GM15510 (cell line): ENCODE data around the gene DTNBP1.

Source experiments
- POLR2A ChIP-seq: IDR thresholded peaks from 3 replicates; pipeline ENCODE4 v1.6.1; 2011; ENCODE audit warnings: borderline replicate concordance; ENCODE audit not compliant: insufficient read length; ENCODE audit errors: extremely low read depth

DTNBP1 gene

DNA sequence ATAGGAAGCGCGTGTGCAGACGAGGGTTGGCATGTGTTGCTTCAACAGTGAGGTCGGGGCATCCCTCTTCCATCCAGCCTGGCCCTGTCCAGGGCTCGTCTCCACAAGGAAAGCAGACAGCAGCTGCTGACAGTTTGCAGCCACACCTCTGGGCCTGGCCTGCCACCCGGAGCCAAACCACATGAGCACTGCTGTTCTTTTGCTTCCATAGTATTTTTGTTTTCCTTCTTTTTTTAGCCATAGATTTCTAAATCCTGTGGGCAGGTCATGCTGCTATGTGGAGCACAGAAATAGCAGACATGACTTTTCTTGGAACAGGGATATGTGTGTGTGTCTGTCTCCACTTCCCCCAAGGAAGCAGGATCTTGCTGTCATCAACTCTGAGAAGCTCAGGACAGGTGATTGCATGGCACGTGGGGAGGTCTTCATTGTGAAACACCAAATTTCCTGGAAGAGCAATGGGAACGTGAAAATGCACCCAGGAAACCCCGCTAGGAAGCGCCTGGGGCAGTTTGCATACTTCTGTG lies 167.4 kb downstream of the DTNBP1 start:
- TF ChIP-seq POLR2A = no peak

DNA sequence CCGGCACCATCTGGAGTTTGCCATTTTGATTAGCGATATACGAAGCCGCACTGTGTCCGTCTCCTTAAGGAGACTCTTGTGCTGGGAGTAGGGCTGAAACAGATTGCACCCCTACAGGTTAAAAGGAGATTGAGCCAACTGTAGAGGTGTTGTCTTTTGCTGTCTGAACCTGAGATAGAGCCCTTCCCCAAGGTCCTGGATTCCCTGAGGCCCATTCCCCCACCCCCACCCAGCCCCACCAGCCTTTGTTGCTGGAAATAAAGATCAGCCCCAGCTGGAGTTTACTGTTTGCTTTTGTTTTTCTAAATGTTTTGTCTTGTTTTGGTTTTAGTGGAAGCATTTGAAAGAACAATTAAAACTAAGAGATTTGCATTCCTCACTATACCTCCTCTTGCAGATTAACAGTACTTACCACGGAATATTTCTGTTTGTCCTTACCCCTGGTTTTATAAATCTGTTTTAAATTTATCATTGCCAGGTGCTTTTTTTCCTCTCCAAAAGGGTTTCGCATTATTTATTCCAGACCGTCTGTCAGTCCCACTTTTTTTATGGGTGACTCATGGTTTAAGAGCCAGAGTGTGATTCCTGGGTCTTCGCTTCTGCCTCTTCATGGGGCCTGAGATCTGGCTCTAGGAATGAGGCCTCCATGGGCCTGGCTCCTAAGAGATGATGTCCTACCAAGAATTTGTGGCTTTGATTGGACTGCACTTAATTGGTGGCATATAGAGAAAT lies 169.2 kb downstream of the DTNBP1 start:
- TF ChIP-seq POLR2A = no peak

DNA sequence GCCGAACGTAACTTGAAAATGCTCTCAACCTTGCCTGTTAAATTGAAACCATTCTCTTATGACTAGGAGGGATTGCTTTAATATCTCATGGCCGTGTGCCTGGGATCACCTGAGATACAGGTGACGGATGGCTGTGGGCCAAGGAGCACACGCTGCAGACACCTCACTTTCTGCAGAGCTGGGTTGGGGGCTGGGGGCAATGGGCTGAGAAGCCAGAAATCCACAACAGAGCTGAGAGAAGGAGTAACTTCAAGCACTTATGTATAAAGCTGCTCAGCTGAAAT lies 170.9 kb downstream of the DTNBP1 start:
- TF ChIP-seq POLR2A = no peak

DNA sequence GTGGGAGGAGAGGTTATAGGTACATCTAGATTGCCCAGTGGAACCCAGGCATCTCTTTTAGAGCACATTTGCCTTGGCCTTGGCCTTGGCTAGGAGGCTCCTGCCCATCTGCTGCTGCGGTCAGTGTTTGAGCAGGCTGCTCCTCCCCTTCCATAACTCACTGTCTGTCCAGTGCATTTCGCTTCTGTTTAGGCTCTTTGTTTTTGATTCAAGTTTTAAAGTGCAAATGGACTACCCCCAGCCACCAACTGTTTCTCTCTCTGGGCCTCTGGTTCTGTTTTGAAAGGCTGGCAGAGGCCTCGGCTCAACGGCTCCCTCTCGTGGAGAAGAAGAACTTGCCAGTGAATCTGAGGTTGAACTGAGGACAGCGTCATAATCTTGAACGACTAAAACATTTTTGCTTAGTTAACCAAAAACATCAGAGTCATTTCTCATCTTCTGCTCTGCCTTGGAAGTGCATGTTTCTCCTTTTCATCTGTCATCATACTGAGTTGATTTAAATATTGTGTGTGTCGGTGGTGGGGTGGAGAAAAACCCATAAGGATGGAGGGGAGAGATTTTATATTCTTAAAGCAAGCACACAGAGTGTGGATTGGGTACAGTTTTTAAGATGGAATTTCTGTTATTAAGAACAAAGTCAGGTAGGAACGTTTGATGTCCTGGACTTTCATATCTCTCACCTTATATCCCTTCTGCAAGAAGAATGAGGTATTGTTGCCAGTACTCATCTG lies 171.4 kb downstream of the DTNBP1 start:
- no peak for TF ChIP-seq POLR2A

DNA sequence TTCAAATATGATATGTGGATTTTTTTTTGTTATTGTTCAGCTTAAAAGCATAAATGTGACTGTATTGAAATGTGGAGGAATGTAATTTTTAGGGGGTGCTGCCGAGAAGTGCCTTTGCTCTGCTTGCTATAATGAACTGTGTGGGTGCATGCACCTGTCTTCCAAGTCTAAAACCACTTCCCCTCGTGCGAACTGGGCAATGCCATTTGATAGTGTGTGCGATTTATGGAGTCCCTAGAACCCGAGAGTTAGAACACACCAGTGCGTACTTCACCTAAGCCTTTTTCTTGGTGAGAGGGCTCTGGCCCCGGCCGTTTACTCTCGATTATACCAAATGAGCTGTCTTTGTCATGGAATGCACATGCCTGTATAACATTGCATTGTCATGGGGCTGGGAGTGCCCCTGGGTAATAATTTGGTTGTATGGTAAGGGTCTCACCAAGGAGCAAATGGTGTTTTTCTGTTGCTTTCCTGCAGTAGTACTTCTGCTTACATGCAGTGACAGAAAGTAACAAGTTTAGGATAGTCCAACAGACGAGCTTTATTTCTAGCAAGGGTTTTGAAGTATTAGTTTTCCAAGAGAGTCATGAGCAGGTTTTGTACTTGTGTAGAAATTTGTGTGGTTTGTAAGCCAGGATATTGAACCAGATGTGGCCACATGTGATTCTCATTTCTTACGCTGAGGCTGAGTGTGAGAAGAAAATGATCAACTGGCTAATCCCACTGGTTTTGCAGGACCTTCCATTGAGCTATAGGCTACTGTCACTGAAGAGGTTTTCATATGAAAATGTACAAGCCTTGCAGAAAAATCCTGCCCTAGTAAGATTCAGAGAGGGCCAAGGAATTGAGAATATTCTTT lies 172.4 kb downstream of the DTNBP1 start:
- TF ChIP-seq POLR2A = no peak

DNA sequence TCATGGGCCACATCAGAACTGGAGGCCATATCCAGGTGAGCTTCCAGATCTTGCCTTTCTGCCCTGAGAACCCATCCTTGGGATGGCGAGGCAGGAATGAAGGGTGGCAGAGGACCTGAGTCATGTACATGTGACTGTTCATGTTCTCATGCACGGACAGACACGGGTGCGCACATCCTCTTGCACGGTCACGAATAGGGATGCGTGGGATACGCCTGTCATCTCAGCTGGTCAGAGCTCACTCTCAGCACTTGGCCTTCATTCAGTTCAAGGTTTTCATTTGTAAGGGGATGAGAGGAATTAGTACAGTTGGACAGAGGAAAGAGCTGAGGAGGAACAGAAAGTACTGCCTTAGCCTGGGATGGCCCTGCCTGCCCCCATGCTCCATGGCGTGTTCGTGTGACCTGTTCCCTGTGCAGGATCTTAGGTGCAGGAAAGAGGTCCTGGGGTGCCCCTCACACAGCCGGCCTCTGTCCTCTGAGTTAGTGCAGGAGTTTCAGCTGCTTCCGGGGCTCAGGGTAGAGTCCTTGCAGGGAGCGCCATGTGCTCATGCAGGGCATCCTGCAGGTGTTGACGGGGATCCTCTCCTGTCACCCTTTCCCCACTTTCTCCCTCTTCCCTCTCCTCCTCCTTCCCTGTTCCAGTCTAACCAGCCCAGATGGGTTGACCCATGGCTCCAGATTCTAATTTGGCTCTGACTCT lies 173.4 kb downstream of the DTNBP1 start:
- TF ChIP-seq POLR2A = no peak

DNA sequence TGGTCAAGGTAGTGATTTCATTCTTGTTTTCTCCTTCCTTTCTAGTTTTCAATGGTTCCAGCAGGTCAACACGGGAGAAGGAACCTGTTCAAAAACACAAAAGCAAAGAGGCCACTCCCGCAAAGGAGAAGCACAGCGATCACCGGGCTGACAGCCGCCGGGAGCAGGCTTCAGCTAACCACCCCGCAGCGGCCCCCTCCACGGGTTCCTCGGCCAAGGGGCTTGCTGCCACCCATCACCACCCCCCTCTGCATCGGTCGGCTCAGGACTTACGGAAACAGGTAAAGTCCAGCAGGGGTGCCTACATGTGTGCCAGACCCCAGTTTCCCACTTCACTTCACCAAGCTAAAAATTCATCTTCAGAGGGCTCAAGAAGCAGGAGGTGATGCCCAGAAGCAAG lies 175.6 kb downstream of the DTNBP1 start:
- no peak for TF ChIP-seq POLR2A

DNA sequence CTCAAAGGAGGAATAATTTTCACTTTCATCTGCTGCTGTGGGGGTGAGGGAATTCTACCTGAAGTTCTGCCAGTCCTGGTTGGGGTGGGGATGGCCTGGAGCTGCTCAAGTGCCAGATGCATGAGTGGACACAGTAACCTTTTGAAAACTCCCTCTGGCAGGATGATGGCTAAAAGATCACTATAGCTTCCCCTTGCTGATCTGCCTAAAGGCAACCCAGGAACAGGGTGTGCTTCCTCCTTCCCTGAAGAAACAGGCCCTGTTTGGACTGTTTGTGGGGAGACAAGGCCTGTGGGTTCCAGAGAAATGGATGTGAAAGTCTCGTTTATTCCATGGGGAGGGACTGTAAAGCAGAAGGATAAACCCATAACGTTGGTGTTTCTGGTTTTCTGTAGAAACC lies 176.9 kb downstream of the DTNBP1 start:
- no peak for TF ChIP-seq POLR2A

DNA sequence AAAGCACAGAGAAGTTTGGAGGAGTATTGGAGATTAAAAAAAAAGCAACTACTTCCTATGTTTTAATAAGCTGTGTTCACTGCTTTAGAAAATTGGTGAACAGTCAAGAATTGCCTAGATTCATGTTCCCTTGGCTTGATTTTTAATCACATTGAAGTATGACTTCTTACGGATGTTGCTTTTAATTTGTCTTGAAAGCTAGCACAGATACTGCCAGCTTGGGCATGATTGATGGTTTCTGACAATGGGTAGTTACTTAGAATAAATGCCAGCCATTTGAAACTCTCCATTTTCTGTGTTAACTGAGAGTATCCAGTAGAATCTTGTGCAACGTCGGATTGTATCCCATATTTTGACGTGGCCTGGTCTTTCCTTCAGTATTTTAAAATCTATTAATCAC lies 178.0 kb downstream of the DTNBP1 start:
- no peak for TF ChIP-seq POLR2A

DNA sequence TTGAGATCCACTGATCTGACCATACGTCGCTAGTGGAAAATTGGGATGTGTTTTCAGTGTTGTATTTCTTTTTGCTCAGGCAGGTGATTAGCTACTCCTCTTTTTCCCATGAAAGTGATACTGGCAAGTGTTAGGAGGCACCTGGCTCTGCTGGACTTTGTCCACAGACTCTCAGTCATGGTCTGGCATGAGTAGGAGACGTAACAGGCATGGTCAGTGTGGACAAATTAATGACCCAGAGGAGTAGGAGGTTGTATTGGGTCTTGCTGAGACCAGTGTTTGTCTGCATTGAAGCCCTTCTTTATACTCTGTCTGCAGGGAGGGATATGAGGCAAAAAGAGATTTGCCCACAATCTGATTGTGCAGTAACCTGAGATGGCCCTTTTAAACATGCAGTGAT lies 178.7 kb downstream of the DTNBP1 start:
- no peak for TF ChIP-seq POLR2A

DNA sequence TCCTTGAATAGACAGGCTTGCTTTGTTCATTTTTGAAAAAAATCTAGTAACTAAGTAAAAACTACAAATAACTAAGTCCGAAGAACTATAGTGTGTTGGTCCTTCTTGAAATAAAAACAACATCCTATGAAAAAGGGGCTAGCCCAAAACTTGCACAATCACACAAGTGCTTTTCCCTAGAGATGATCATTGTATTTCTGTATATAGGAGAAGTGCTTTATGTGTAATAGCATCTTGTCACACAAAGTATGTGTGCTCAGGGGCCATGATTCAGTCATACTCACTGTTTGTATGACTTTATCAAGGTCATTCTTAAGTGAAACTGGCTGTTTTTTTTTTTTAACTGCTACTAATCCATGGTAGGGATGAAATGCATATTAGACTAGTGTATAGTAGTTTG lies 179.8 kb downstream of the DTNBP1 start:
- TF ChIP-seq POLR2A = no peak

DNA sequence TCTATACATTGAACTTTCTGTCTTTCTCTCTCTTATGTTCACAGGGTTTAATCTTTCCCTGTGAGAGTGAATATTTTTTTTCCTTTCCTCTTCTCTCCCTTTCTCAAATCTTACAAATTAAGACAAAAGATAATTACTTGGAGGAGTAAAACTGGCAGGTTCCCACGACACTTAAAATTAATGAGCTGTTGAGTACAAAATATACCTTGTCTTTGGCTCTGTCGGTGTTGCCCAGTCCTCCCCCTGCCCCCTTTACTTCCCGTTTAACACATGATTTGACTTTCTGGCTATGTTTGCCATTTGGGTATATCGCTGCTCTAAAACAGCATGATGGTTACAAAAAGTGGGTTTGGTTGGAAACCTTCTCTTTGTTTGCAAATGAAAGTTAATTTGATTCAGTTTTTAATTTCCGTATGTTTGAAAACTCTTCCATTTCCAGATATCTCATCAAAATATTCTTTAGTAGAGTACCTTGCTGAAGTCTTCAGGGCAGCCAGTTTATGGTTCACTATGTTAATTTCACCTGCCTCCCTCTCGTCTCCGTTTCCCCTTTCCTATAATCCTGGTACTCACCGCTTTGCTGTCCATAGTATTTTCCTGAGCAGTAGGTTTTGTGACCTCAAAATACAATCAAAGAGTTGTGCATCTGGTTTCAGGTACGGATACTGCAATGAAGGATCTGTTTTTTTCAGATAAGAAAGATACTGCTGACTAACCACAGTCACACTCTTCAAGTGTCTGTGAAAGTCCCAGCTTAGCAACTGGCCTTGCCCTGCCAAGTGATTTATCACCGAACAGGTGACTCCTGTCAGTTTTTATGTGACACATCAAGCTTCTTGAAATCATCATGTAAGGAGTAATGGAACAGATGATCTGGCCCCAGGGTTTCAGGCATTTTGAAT lies 181.2 kb downstream of the DTNBP1 start:
- no peak for TF ChIP-seq POLR2A

DNA sequence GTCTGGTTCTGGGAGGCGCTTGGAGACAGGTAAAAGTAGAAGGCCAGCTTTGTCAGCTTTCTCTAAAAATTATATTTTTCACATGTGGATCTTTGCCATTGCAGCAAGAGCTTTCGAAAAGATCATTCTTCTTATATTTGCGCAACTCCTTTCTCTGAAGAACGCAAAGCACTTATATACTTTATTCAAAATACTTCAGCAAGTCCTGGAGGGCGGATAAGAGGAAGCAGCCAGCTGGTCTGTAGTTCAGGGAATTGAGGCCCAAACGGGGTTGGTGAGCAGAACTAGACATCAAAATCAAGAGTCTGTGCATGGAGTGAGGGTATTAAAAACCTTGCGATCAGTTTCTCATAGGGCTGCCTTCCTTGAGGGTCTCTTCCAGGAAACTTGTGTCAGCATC lies 182.3 kb downstream of the DTNBP1 start:
- no peak for TF ChIP-seq POLR2A

DNA sequence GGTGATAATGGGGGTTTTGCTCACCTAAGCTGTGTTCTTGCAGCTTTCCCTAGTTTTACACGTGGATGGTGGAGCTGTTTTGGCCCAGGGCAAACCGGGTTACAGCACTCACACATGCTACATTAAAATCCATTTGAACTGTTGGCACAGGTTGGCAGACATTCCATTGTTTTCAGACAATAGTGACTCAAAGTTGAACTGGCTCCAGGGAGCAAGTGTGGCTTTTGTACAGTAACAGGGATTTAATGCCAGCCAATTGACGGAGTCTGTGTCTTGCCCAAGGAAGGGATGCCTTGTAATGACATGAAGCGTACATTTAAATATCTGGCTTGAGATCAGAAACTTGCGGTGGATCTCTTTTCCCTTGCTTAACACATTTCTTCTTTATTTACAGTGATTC lies 183.1 kb downstream of the DTNBP1 start:
- TF ChIP-seq POLR2A = no peak

DNA sequence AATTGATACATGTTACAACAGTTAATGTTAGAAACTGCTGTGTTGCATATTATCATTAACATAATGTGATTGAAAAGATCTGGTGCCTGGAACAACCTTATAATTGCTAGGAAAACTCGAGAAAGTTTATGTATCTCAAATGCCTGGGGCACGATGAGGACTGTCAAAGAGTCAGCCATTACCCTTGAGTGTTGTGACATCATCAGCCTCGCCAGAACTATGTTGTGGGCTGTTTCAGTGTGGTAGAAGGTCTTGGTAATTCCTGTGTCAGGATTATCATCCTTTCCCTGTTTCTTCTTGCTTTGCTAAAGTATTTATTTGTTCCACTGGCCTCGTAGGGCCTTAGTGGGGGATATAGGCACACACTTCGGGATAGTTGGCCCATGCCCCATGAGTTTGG lies 185.1 kb downstream of the DTNBP1 start:
- no peak for TF ChIP-seq POLR2A
